GM19372 (cell line): ENCODE data around the gene EDN2.

ENCODE experiments used
- ATAC-seq: cut with Tn5 transposase; IDR thresholded peaks from one replicate; pipeline ENCODE4 v1.9.1; 2021; ENCODE audit warnings: mild to moderate bottlenecking, low read depth, moderate library complexity; ENCODE audit not compliant: unreplicated experiment

EDN2 gene

DNA sequence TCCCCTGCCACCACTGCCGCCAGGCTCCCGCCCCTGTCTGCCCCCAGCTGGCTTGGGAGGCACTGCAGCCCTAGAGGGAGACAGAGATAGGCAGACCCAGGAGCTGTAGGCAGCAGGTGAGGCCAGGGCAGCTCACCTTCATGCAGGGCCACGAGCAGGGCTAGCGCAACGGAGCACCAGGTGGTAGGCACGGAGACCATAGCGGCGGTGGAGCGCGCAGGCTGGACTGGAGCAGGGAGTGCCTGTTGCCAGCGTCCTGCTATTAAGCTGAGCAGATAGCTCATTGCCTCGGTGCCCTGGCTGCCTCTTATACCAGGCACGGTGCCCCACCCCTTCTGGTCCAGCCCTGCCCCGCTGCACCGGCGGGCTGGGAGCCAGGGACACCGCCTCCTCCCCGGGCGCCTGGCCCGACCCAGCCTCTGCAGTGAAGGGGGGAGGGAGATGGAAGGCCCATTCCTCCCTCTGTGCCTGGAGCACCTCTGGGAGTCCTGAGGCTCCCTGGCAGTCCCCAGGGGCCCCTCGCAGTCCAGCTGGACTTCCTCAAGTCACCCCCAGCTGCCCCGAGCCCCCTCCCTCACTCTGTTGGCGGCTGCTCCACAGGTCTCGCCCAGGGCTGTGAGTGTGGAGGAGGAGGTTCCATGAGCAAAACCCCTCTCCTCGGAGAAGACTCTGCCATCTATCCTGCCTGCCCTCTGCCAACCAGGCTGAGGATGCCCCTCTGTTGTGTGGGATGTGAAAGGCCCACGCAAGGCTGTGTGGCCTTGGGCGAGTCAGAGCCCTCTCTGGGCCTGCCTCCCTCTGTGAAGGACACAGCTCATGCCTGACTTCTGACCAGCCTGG, at the start of gene EDN2:
TSS of gene EDN2 (minus strand) at position 282 of the 840 bp plus-strand sequence. CDS start at position 200, 82 bp downstream.
- no peak for ATAC-seq

DNA sequence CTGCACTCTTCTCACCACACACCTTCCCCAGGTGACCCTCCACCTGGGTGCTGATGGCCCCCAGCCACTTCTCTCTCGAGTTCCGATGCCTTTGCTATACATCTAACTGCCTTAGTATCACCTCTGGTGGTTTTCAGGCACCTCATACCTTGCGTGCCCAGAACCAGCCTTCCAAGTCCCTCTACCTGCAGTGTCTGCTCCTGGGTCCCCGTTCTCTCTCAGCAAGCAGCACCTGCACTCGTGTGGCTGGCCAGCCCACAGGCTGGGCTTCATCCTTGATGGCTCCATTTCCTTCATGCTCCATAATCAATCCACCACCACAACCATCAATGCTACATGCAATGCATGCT, 49.2 kb upstream of the EDN2 start:
- no peak for ATAC-seq

DNA sequence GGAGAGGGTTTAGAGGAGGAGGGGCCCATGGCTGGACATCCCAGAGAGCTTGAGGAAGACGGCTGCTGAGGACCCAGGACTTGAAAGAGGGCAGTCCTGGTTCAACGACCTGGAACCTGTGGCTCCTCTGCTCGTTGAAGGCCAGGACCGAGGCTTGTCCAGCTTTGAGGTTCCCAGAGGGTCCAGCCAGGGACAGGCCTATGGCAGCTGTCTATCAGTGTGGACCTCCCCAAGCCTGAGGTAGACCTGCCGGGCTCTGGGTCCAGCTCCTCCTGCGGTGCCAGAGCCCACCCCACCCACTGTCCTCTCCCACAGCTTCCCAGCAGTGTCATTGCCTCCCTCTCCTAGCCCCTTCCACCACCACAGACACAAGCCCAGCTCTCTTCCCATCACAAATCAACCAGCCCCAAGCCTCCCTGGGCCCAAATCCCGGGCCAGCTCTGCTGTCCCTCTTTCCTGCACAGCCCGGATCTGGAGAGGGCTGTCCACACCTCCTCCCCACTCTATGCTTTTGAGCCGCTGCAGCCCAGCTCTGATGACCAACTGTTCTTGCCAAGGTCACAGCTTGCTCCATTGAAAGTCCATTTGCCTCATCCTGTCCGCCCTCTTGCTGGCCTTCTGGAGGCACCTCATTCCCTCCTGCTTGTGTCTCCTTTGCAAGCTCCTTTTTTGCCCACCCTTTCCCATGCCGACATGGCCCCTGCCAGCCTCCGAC, 48.7 kb upstream of the EDN2 start:
- ATAC-seq, result no peak

- no peak for ATAC-seq
These were observed 47.9 kb upstream of the EDN2 start for GRCh38 chr1:41532206-41532975.

GRCh38 chr1:41530411-41530810, 45.9 kb upstream of the EDN2 start:
- no peak for ATAC-seq

DNA sequence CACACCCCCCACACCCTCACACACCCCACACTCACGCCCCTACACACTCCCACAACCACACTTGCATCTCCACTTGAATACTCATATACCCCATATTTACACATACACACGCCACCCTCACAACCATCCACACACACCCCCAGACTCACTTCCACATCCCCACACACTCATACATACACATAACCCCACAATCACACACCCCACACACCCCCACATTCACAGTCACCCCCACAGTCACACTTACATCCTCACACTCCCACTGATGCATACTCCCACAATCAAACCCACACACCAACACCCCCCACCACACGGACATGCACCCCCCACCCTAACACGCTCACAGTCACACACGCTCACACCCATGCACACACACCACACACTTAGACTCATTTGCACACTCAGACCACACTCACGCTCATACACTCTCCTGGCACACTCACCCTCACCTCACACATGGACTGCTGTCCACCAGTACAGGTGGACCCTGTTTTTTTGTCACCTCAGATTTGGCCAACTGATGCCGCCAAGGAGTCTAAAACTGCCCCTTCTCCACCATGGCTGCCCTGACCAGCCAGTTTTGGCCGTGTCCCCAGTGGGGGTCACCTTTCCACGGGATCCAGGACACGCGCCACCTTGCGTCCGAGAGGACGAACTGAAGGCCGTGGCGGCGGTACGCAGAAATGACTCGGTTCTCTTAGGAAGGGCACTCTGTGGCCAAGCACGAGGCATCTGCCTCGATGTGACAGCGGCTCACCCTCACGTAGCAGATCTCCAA, 45.3 kb upstream of the EDN2 start:
- no peak for ATAC-seq

DNA sequence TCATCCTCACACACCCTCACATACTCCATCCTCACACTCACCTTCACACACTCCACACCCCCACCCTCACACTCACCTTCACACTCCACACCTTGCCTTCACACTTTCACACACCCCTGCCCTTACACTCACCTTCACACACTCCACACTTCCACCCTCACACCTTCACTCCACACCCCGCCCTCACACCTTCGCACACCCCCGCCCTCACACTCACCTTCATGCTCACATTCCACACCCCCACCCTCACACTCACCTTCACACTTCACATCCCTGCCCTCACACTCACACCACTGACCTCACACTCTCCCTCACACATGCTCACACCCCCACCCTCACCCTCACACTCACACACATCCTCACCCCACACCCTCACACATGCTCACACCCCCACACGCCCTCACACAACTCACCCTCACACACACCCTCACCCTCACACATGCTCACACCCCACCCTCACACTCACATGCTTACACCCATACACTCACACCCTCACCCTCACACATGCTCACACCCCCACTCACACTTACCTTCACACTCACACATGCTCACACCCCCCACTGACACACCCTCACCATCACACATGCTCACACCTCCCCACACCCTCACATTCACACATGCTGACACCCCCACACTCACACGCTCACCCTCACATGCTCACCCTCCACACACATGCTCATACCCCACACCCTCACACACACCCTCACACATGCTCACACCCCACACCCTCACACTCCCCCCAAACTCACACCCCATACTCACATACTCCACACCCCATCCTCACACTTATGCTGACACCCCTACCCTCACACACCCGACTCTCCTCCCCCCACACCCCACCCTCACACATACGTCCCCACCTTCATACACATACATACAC, 44.5 kb upstream of the EDN2 start:
- ATAC-seq, result no peak

- ATAC-seq, result no peak
These were observed 43.6 kb upstream of the EDN2 start for GRCh38 chr1:41528106-41528505.

- no peak for ATAC-seq
These were observed 42.6 kb upstream of the EDN2 start for GRCh38 chr1:41526956-41527561.

DNA sequence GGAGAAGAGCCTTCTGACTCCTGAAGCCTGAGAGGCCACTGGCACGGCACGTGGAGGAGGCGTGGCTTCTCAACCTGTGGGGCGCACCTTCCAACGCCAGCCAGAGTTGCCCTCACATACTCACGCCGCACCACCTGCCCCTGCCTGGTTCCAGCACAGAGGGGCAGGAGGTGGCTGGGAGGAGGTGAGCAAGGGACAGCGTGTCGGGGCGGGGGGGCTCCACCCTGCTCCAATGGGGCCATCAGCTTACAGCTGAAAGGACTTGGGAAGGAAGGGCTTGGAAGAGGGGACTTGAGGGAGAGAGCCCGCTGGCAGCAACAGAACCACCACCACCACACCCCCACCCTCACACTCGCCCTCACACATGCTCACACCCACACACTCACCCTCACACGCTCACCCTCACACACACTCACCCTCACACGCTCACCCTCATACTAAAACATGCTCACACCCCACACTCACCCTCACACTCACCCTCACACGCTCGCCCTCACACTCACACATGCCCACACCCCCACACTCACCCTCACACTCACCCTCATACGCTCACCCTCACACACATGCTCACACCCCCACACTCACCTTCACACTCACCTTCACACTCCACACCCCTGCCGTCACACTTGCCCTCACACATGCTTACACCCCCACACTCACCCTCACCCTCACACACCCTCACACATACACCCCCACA, 41.6 kb upstream of the EDN2 start:
- ATAC-seq, result no peak

DNA sequence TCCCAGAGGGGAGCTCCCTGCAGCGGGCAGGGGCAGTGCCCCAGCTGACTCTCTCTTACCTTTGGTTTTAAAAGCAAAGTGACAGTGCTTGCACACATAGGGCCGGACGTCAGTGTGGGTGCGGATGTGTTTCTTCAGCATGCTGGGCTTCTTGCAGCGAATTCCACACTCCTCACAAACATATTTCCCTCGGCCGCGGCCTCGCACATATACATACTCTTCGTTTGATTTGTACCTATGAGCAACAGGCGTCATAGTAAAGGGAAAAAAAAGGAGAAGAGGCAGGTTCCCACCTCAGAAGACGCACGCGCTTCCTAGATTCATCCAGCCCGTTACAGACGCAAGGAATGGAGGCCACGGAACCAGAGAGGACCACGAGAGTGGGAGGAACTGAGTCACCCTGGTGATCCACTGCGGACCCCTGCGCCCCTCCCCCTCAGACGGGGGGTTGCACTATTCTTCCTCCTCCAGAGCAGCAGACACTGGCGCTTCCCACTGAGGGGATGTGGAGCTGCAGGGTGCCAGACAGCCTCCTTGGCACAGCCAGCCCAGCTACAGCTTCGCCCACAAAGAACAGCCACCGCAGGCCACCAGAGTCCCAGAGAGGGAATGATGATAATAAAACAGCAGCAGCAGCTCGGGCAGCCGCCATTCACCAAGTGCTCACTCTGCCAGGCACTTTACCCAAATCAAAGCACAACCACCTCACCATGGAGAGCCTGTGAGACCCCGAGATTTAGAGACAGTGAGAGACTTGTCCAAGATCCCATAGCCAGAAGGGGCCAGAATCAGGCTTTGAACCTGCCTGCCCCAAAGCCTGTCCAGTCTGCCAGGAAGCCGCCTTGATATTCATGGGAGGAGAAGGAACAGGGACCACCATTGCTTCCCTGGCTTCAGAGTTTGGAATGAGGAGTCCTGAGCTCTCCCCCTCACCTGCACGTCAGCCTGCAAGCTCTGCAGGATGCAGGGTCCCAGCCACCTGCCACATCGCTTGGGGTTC, 40.5 kb upstream of the EDN2 start:
- no peak for ATAC-seq

DNA sequence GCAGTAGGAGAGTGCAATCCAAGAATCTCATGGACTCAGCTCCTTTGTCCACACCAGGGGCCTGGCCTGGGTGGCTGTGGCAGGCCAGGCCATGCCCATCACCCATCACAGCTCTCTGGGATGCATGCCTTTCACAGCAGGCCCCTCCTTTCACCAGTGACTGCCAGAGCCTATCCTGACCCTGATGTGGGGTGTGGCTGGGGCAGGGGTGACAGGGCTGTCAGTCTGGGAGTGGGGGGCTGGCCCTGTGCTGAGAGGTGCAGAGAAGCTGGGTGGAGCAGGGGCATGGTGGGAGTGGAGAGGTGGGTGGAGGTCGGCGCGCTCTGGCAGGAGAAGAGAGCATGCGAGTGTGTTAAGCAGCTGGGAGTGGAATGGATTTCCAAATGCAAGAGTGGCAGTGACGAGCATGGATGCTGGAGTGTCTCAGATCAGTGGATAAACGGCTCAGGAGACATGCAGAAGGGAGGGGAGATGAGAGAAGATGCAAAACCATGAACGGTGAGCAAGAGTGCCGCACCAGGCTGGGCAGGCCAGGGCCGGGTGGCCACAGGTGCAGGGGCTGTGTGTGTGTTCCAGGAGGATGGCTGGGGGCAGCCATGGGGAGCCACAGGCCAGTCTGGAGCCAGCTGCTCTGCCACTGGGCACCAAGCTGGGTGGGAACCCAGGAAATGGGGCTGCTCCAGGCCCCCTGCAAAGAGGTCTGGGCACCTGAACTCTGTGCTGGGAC, 39.6 kb upstream of the EDN2 start:
- ATAC-seq, result no peak

DNA sequence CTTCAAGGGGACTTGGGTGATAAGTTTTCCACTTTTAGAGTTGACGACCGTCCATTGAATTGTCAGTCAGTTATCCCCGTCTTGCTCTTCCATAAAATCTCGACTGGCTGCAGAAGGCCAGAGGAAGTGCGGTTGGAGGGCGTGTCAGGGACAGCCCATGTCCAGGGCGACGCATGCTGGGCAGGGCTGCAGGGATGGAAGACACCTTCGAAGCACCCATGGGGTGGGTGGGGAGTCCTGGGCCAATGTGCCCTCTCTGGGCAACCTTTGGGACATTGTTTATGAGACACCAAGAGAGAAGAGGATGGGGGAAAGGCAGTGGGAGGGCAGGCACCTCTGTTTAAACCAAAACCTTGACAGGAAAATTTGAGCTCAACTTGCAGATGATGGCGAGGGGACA, 38.6 kb upstream of the EDN2 start:
- no peak for ATAC-seq

DNA sequence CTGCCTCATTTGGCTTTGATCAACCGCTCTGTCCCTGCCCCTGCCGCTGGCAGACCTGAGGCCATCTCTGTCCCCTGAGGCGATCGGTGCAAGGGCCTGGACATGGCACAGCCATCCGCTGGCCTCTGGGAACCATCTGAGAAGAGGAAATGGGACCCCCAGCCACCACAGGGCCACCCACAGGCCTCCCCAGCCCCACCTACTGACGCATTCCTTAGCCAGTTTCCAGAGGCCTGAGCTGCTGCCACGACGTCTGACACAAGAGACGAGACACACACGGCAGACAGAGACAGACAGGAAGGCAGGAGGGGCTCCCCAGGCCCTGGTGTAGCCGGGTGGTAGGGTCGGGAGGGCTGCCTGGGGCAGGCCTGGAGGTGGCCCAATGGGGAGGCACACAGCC, 37.3 kb upstream of the EDN2 start:
- no peak for ATAC-seq

- no peak for ATAC-seq
These were observed 36.7 kb upstream of the EDN2 start for GRCh38 chr1:41520951-41521752.

- ATAC-seq, result no peak
These were observed 35.2 kb upstream of the EDN2 start for GRCh38 chr1:41519667-41520066.
